ENCODE results near the gene CXCR4. TPM values are rescaled to one million over a fixed set of nuclear protein-coding genes. Genes with fewer than 3 reads are reported as not detected.

CXCR4 gene
- total and polyA plus RNA-seq, 10 of the 15 experiments (the other 5 are each of a cell fraction or from before 2014, with no cell fraction given) = 31.1 to 749 (median 52.7) TPM

GRCh38 chr2:136162438-136162837 lies 44.5 kb upstream of the CXCR4 start:
- Histone ChIP-seq H2AFZ (ENCODE audit: control insufficient read depth, low read depth, low read length) (no peak overlapping the region), H4K20me1 (ENCODE audit: control insufficient read depth, insufficient read depth) (no peaks in the 10 kb centered on the region), H3K79me2 (ENCODE audit: control insufficient read depth, insufficient read depth, low read length) (no peaks in the 10 kb centered on the region), H3K4me1 (ENCODE audit: control insufficient read depth, insufficient read depth, low read length) (no peaks in the 10 kb centered on the region), H3K27me3 (replicated peaks in 1 of 2; ENCODE audit: control insufficient read depth in 2 of 2, insufficient read depth in 2 of 2, low read length in 1 of 2) (no peaks in the 10 kb centered on the region; a peak in 1 of 4 replicates), H3K4me2 (ENCODE audit: control insufficient read depth, insufficient read depth) (no peak overlapping the region), H3K36me3 (ENCODE audit: control insufficient read depth in 2 of 2, insufficient read depth in 2 of 2, low read length in 1 of 2) (no peaks in the 10 kb centered on the region), H3K9me3 (replicated peaks; ENCODE audit: control insufficient read depth, insufficient read depth, low read length) (no peaks in the 10 kb centered on the region), H3K9ac (ENCODE audit: control insufficient read depth, insufficient read depth, low read length) (no peak overlapping the region), H3K27ac (ENCODE audit: control insufficient read depth, insufficient read depth) (no peak overlapping the region), H3K4me3 (no peak overlapping the region)
- no peak for TF ChIP-seq NR2C2 (IDR thresholded peaks at IDR 0.05; ENCODE audit: borderline replicate concordance, control insufficient read depth, insufficient read length, low read depth)
- TF ChIP-seq SIX5 (IDR thresholded peaks at IDR 0.05; ENCODE audit: low read depth, low read length, severe bottlenecking) = no peak
- TF ChIP-seq, protein P1, sequence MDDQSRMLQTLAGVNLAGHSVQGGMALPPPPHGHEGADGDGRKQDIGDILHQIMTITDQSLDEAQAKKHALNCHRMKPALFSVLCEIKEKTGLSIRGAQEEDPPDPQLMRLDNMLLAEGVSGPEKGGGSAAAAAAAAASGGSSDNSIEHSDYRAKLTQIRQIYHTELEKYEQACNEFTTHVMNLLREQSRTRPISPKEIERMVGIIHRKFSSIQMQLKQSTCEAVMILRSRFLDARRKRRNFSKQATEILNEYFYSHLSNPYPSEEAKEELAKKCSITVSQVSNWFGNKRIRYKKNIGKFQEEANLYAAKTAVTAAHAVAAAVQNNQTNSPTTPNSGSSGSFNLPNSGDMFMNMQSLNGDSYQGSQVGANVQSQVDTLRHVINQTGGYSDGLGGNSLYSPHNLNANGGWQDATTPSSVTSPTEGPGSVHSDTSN (IDR thresholded peaks at IDR 0.05; ENCODE audit: insufficient replicate concordance, low read depth, low read length) = no peak
- TF ChIP-seq KAT2A (conservative IDR thresholded peaks at IDR 0.05; ENCODE audit: control insufficient read depth, low read depth, low read length) = no peak
- TF ChIP-seq ETV6 (conservative IDR thresholded peaks at IDR 0.05 in 1 of 2, IDR thresholded peaks at IDR 0.05 in 1 of 2; ENCODE audit: borderline replicate concordance in 1 of 2, low read depth in 1 of 2) = no peak
- no peak for TF ChIP-seq BACH1 (IDR thresholded peaks at IDR 0.05; ENCODE audit: borderline replicate concordance)
- ATAC-seq (0 out of 3 replicates have a peak, but pooled peaks have one; percentile 23), DNase-seq (ENCODE audit: low read depth, low spot score) (no peak), FAIRE-seq (no peak)
- BruUV-seq (replicated peaks) = no TSS peak
- ChIA-PET SMC1A (ENCODE audit: uncharacterized antibody, unreplicated experiment) (interaction anchor here (0.9 to 1.6 kb wide), 3 partner anchors 21 to 216 kb away, joined by 4 to 5 read pairs (median 4); no protein-coding TSS in a partner anchor), POLR2A (no interaction called here), CTCF (interaction anchor here (1.3 kb wide), 1 partner anchor 27 kb away, joined by 5 read pairs; no protein-coding TSS in a partner anchor), RAD21 (ENCODE audit: unreplicated experiment) (interaction anchor here (1.1 kb wide), 1 partner anchor 45 kb away, joined by 3 read pairs; no protein-coding TSS in a partner anchor)
- intact Hi-C loops (cut with micrococcal nuclease; ENCODE audit: unreplicated experiment) = no loop called here
- in situ Hi-C loops (cut with MboI) = no loop called here
- 0% methylated on average over 1 of the region's 1 CpG for WGBS (ENCODE audit: insufficient coverage, insufficient replicate concordance, low lambda C conversion rate, missing lambda C conversion rate)

Measured in GM12878 (cell line).